GM12878 (cell line): ENCODE results near the gene RAC2.

Experiments
- MXI1 ChIP-seq: fragments of 150-350 bp; IDR thresholded peaks from 2 replicates; pipeline ENCODE4 v1.6.1; 2011; ENCODE audit warnings: low read depth, mild to moderate bottlenecking, inconsistent platforms, low read length, improper control_type of control experiment
- SREBF2 ChIP-seq: IDR thresholded peaks from 2 replicates; pipeline ENCODE4 v1.6.1; 2012; ENCODE audit warnings: mild to moderate bottlenecking, low read length

DNA sequence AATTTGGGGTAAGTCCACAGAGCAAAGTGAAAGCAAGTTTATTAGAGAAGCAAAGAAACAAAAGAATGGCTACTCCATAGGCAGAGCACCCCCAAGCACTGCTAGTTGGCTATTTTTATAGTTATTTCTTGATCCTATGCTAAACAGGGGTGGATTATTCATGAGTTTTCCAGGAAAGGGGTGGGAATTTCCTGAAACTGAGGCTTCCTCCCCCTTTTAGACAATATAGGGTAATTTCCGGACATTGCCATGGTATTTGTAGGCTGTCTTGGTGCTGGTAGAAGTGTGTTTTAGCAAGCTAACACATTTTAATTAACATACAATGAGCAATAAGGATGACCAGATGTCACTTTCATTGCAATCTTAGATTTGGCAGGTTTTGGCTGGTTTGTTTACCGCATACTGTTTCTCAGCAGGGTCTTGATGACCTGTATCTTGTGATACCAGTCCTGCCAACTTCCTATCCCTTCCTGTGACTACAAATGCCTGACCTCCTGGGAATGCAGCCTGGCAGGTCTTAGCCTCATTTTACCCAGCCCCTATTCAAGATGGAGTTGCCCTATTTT, 55.1 kb downstream of the RAC2 start:
- TF ChIP-seq MXI1, result no peak
- no peak for TF ChIP-seq SREBF2
